ENCODE measurements around the gene BCL11B.

Gene BCL11B

GRCh38 chr14:99252443-99252939, 19.5 kb downstream of the BCL11B start:
- Histone ChIP-seq H3K4me3 (ENCODE audit: extremely low read depth, insufficient read depth, low read length, poor library complexity, severe bottlenecking) (no peak overlapping the region), H3K36me3 (ENCODE audit: control insufficient read depth, insufficient read depth, low read length) (no peaks in the 10 kb centered on the region), H3K9me3 (ENCODE audit: control insufficient read depth, low read length) (no peaks in the 10 kb centered on the region), H3K27ac (ENCODE audit: low read depth, low read length, severe bottlenecking) (no peak overlapping the region), H3K4me1 (ENCODE audit: control insufficient read depth, insufficient read depth, low read length, poor library complexity, severe bottlenecking) (no peaks in the 10 kb centered on the region)
- 77 to 98% methylated on average over 6 to 8 of the region's 9 CpGs for WGBS, 2 experiments (ENCODE audit: insufficient coverage in 2 of 2)

- H3K9me3 ChIP-seq (ENCODE audit: control insufficient read depth, low read length): no peaks in the 10 kb centered on the region
- no peak overlapping the region for H3K27ac ChIP-seq (ENCODE audit: low read depth, low read length, severe bottlenecking)
- WGBS, 2 experiments (ENCODE audit: insufficient coverage in 2 of 2): 80% methylated on average over 1 of the region's 2 CpGs; no CpG with 5 or more reads in 1 of the 2 experiments
- no peak overlapping the region for H3K4me3 ChIP-seq (ENCODE audit: extremely low read depth, insufficient read depth, low read length, poor library complexity, severe bottlenecking)
- H3K36me3 ChIP-seq (ENCODE audit: control insufficient read depth, insufficient read depth, low read length): no peaks in the 10 kb centered on the region
- H3K4me1 ChIP-seq (ENCODE audit: control insufficient read depth, insufficient read depth, low read length, poor library complexity, severe bottlenecking): no peaks in the 10 kb centered on the region
Observed at GRCh38 chr14:99251721-99252120, 20.3 kb downstream of the BCL11B start.

GRCh38 chr14:99250636-99251208, 21.3 kb downstream of the BCL11B start:
- H3K4me3 ChIP-seq (ENCODE audit: extremely low read depth, insufficient read depth, low read length, poor library complexity, severe bottlenecking): no peak overlapping the region
- H3K36me3 ChIP-seq (ENCODE audit: control insufficient read depth, insufficient read depth, low read length): no peaks in the 10 kb centered on the region
- H3K4me1 ChIP-seq (ENCODE audit: control insufficient read depth, insufficient read depth, low read length, poor library complexity, severe bottlenecking): no peaks in the 10 kb centered on the region
- 86 to 94% methylated on average over 4 to 5 of the region's 5 CpGs for WGBS, 2 experiments (ENCODE audit: insufficient coverage in 2 of 2)
- H3K27ac ChIP-seq (ENCODE audit: low read depth, low read length, severe bottlenecking): no peak overlapping the region
- H3K9me3 ChIP-seq (ENCODE audit: control insufficient read depth, low read length): no peaks in the 10 kb centered on the region

- H3K4me3 ChIP-seq (ENCODE audit: extremely low read depth, insufficient read depth, low read length, poor library complexity, severe bottlenecking): no peak overlapping the region
- H3K4me1 ChIP-seq (ENCODE audit: control insufficient read depth, insufficient read depth, low read length, poor library complexity, severe bottlenecking): peaks cover 2% of the 10 kb centered on the region
- 89 to 98% methylated on average over 5 to 6 of the region's 6 CpGs for WGBS, 2 experiments (ENCODE audit: insufficient coverage in 2 of 2)
- no peaks in the 10 kb centered on the region for H3K9me3 ChIP-seq (ENCODE audit: control insufficient read depth, low read length)
- no peak overlapping the region for H3K27ac ChIP-seq (ENCODE audit: low read depth, low read length, severe bottlenecking)
- H3K36me3 ChIP-seq (ENCODE audit: control insufficient read depth, insufficient read depth, low read length): no peaks in the 10 kb centered on the region
Observed at GRCh38 chr14:99249389-99249788, 22.6 kb downstream of the BCL11B start.

GRCh38 chr14:99248761-99249171, 23.2 kb downstream of the BCL11B start:
- WGBS, 2 experiments (ENCODE audit: insufficient coverage in 2 of 2): 65 to 66% methylated on average over 4 to 5 of the region's 5 CpGs
- no peak overlapping the region for H3K4me3 ChIP-seq (ENCODE audit: extremely low read depth, insufficient read depth, low read length, poor library complexity, severe bottlenecking)

GRCh38 chr14:99247772-99248171, 24.2 kb downstream of the BCL11B start:
- no peaks in the 10 kb centered on the region for H3K9me3 ChIP-seq (ENCODE audit: control insufficient read depth, low read length)
- no peaks in the 10 kb centered on the region for H3K36me3 ChIP-seq (ENCODE audit: control insufficient read depth, insufficient read depth, low read length)
- peaks cover 2% of the 10 kb centered on the region for H3K4me1 ChIP-seq (ENCODE audit: control insufficient read depth, insufficient read depth, low read length, poor library complexity, severe bottlenecking)
- H3K27ac ChIP-seq (ENCODE audit: low read depth, low read length, severe bottlenecking): no peak overlapping the region
- WGBS, 2 experiments (ENCODE audit: insufficient coverage in 2 of 2): 85 to 89% methylated on average over 5 to 6 of the region's 6 CpGs
- H3K4me3 ChIP-seq (ENCODE audit: extremely low read depth, insufficient read depth, low read length, poor library complexity, severe bottlenecking): no peak overlapping the region

More at GRCh38 chr14:99248761-99249171, 23.2 kb downstream of the BCL11B start:
- Histone ChIP-seq H3K27ac (ENCODE audit: low read depth, low read length, severe bottlenecking) (no peak overlapping the region), H3K4me1 (ENCODE audit: control insufficient read depth, insufficient read depth, low read length, poor library complexity, severe bottlenecking) (peaks cover 2% of the 10 kb centered on the region), H3K36me3 (ENCODE audit: control insufficient read depth, insufficient read depth, low read length) (no peaks in the 10 kb centered on the region), H3K9me3 (ENCODE audit: control insufficient read depth, low read length) (no peaks in the 10 kb centered on the region)

GRCh38 chr14:99247101-99247729, 24.8 kb downstream of the BCL11B start:
- peak overlapping the region; percentile 50 for H3K4me3 ChIP-seq (ENCODE audit: extremely low read depth, insufficient read depth, low read length, poor library complexity, severe bottlenecking)
- H3K27ac ChIP-seq (ENCODE audit: low read depth, low read length, severe bottlenecking): no peak overlapping the region
- H3K9me3 ChIP-seq (ENCODE audit: control insufficient read depth, low read length): no peaks in the 10 kb centered on the region
- 56 to 58% methylated on average over 7 to 8 of the region's 9 CpGs for WGBS, 2 experiments (ENCODE audit: insufficient coverage in 2 of 2)
- peaks cover 2% of the 10 kb centered on the region for H3K4me1 ChIP-seq (ENCODE audit: control insufficient read depth, insufficient read depth, low read length, poor library complexity, severe bottlenecking)
- H3K36me3 ChIP-seq (ENCODE audit: control insufficient read depth, insufficient read depth, low read length): no peaks in the 10 kb centered on the region

GRCh38 chr14:99246536-99247097, 25.4 kb downstream of the BCL11B start:
- Histone ChIP-seq H3K27ac (ENCODE audit: low read depth, low read length, severe bottlenecking) (no peak overlapping the region), H3K9me3 (ENCODE audit: control insufficient read depth, low read length) (no peaks in the 10 kb centered on the region), H3K36me3 (ENCODE audit: control insufficient read depth, insufficient read depth, low read length) (no peaks in the 10 kb centered on the region), H3K4me1 (ENCODE audit: control insufficient read depth, insufficient read depth, low read length, poor library complexity, severe bottlenecking) (peaks cover 6% of the 10 kb centered on the region), H3K4me3 (ENCODE audit: extremely low read depth, insufficient read depth, low read length, poor library complexity, severe bottlenecking) (peak overlapping the region; percentile 50)
- WGBS, 2 experiments (ENCODE audit: insufficient coverage in 2 of 2): 3 to 6% methylated on average over 34 to 37 of the region's 40 CpGs

GRCh38 chr14:99245564-99246511, 26.2 kb downstream of the BCL11B start:
- H3K4me3 ChIP-seq (ENCODE audit: extremely low read depth, insufficient read depth, low read length, poor library complexity, severe bottlenecking): peak overlapping the region; percentile 50

GRCh38 chr14:99244941-99245563, 26.9 kb downstream of the BCL11B start:
- Histone ChIP-seq H3K27ac (ENCODE audit: low read depth, low read length, severe bottlenecking) (no peak overlapping the region), H3K4me1 (ENCODE audit: control insufficient read depth, insufficient read depth, low read length, poor library complexity, severe bottlenecking) (peaks cover 17% of the 10 kb centered on the region), H3K9me3 (ENCODE audit: control insufficient read depth, low read length) (no peaks in the 10 kb centered on the region), H3K36me3 (ENCODE audit: control insufficient read depth, insufficient read depth, low read length) (no peaks in the 10 kb centered on the region), H3K4me3 (ENCODE audit: extremely low read depth, insufficient read depth, low read length, poor library complexity, severe bottlenecking) (peak overlapping the region; percentile 50)
- WGBS, 2 experiments (ENCODE audit: insufficient coverage in 2 of 2): 31 to 32% methylated on average over 10 to 13 of the region's 15 CpGs

More at GRCh38 chr14:99245564-99246511, 26.2 kb downstream of the BCL11B start:
- Histone ChIP-seq H3K27ac (ENCODE audit: low read depth, low read length, severe bottlenecking) (no peak overlapping the region), H3K9me3 (ENCODE audit: control insufficient read depth, low read length) (no peaks in the 10 kb centered on the region), H3K36me3 (ENCODE audit: control insufficient read depth, insufficient read depth, low read length) (no peaks in the 10 kb centered on the region), H3K4me1 (ENCODE audit: control insufficient read depth, insufficient read depth, low read length, poor library complexity, severe bottlenecking) (peaks cover 14% of the 10 kb centered on the region)
- WGBS, 2 experiments (ENCODE audit: insufficient coverage in 2 of 2): 0 to 1% methylated on average over 35 to 62 of the region's 83 CpGs
